KMS-11 (cell line): ENCODE results near the gene ZCCHC18.
A peak's percentile ranks its signal among the peaks of the same experiment; 100 is the strongest.

Experiments used
- H2AFZ ChIP-seq: fragments of 200-600 bp; sonication (generic); 2 replicates; pipeline ENCODE4 v1.6.1; 2016; ENCODE audit warnings: antibody characterized with exemption, mixed run types, low read depth
- H3K27ac ChIP-seq: fragments of 200-600 bp; sonication (generic); 2 replicates; pipeline ENCODE4 v1.6.1; 2016; ENCODE audit warnings: mild to moderate bottlenecking, mixed run types
- H3K27me3 ChIP-seq: fragments of 200-600 bp; sonication (generic); 2 replicates; pipeline ENCODE4 v1.6.1; 2017; ENCODE audit warnings: mild to moderate bottlenecking, low read depth, mixed run types, moderate library complexity; ENCODE audit not compliant: insufficient read depth
- H3K36me3 ChIP-seq: fragments of 200-600 bp; sonication (generic); 2 replicates; pipeline ENCODE4 v1.6.1; 2017; ENCODE audit warnings: mild to moderate bottlenecking, mixed run types; ENCODE audit not compliant: insufficient read depth
- H3K4me1 ChIP-seq: fragments of 200-600 bp; sonication (generic); 2 replicates; pipeline ENCODE4 v1.6.1; 2016; ENCODE audit warnings: mild to moderate bottlenecking, low read depth, mixed run types; ENCODE audit not compliant: poor library complexity, severe bottlenecking
- H3K4me2 ChIP-seq: fragments of 200-600 bp; sonication (generic); 2 replicates; pipeline ENCODE4 v1.7.0; 2016; ENCODE audit warnings: mild to moderate bottlenecking, mixed run types
- H3K4me3 ChIP-seq: fragments of 200-600 bp; sonication (generic); IDR thresholded peaks from 2 replicates; pipeline ENCODE4 v1.6.1; 2017; ENCODE audit warnings: low read depth, low read length, mixed read lengths; ENCODE audit not compliant: insufficient read depth
- H3K79me2 ChIP-seq: fragments of 200-600 bp; sonication (generic); 2 replicates; pipeline ENCODE4 v1.6.1; 2016; ENCODE audit warnings: low read depth, mixed run types; ENCODE audit not compliant: insufficient read depth
- H3K9ac ChIP-seq: fragments of 200-600 bp; sonication (generic); 2 replicates; pipeline ENCODE4 v1.6.1; 2016; ENCODE audit warnings: mild to moderate bottlenecking, mixed run types
- H4K20me1 ChIP-seq: fragments of 200-600 bp; sonication (generic); 2 replicates; pipeline ENCODE4 v1.6.1; 2016; ENCODE audit warnings: mild to moderate bottlenecking, mixed run types; ENCODE audit not compliant: insufficient read depth
- TF ChIP-seq, protein P1 (sequence below): fragments of 200-600 bp; sonication (generic); conservative IDR thresholded peaks from 2 replicates; pipeline ENCODE4 v1.6.1; 2017; ENCODE audit warnings: low read depth, mild to moderate bottlenecking, antibody characterized with exemption, low read length, moderate library complexity, mixed read lengths

ZCCHC18 gene

DNA sequence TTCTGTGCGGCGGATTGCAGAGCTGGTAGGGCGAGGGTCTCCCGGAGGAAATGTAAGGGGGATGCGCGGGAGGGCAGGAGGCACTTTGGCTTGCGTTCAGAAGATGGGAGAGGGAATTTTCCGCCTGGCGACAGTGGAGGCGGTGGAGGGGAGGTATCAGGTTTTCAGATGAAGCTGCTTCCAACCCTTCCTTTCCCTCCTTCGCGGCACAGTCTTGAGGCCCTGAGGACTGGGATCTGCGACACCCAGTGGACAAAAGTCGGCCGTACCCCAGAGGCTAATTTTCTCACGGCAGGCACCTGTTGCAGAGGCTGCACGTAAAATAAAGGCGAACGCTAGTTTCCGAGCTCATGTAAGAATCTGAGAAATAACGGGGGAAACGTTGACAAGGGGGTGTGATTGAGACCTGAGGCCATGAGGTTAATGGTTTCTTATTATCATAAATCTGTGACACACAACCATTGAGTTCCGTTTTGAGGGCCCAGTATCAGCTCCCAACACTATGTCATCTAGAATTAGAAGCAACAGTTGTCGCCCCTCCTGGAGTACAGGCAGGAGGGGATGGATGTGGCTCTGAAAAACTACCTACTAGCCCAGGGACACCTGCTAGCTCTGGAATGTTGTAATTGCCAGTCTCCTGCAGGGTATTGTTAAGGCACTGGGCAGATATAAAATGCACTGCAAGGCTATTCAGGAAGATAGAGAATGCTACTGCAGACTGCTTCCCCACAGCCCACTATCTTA lies 1.1 kb downstream of the ZCCHC18 start:
- no peak overlapping the region for H3K4me3 ChIP-seq
- no peaks in the 10 kb centered on the region for H3K36me3 ChIP-seq
- no peaks in the 10 kb centered on the region for H4K20me1 ChIP-seq
- H3K27me3 ChIP-seq, result no peaks in the 10 kb centered on the region
- peak overlapping the region; percentile 69; the same call in 1 of the 2 replicates for H2AFZ ChIP-seq
- TF ChIP-seq, protein P1, sequence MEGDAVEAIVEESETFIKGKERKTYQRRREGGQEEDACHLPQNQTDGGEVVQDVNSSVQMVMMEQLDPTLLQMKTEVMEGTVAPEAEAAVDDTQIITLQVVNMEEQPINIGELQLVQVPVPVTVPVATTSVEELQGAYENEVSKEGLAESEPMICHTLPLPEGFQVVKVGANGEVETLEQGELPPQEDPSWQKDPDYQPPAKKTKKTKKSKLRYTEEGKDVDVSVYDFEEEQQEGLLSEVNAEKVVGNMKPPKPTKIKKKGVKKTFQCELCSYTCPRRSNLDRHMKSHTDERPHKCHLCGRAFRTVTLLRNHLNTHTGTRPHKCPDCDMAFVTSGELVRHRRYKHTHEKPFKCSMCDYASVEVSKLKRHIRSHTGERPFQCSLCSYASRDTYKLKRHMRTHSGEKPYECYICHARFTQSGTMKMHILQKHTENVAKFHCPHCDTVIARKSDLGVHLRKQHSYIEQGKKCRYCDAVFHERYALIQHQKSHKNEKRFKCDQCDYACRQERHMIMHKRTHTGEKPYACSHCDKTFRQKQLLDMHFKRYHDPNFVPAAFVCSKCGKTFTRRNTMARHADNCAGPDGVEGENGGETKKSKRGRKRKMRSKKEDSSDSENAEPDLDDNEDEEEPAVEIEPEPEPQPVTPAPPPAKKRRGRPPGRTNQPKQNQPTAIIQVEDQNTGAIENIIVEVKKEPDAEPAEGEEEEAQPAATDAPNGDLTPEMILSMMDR, result peak; percentile 52
- peaks cover 25% of the 10 kb centered on the region for H3K4me1 ChIP-seq
- H3K9ac ChIP-seq, result peak overlapping the region; percentile 85; the same call in 1 of the 2 replicates
- H3K79me2 ChIP-seq, result peaks cover 7% of the 10 kb centered on the region; the same call in 1 of the 2 replicates
- peak overlapping the region; percentile 71 for H3K4me2 ChIP-seq
- peak overlapping the region; percentile 79; the same call in 1 of the 2 replicates for H3K27ac ChIP-seq

GRCh38 chrX:104117759-104118158 lies 5.4 kb downstream of the ZCCHC18 start:
- Histone ChIP-seq H3K27ac (no peak overlapping the region), H3K4me2 (no peak overlapping the region), H3K36me3 (no peaks in the 10 kb centered on the region), H3K4me3 (no peak overlapping the region), H3K4me1 (peaks cover 5% of the 10 kb centered on the region), H3K79me2 (no peaks in the 10 kb centered on the region), H3K27me3 (no peaks in the 10 kb centered on the region), H2AFZ (no peak overlapping the region), H3K9ac (no peak overlapping the region), H4K20me1 (no peaks in the 10 kb centered on the region)
- TF ChIP-seq, protein P1, result no peak

- no peak overlapping the region for H3K4me2 ChIP-seq
- TF ChIP-seq, protein P1, result no peak
- H3K9ac ChIP-seq, result no peak overlapping the region
- no peak overlapping the region for H3K4me3 ChIP-seq
- peaks cover 5% of the 10 kb centered on the region for H3K4me1 ChIP-seq
- H4K20me1 ChIP-seq, result no peaks in the 10 kb centered on the region
- no peaks in the 10 kb centered on the region for H3K27me3 ChIP-seq
- H3K79me2 ChIP-seq, result no peaks in the 10 kb centered on the region
- H2AFZ ChIP-seq, result no peak overlapping the region
- no peaks in the 10 kb centered on the region for H3K36me3 ChIP-seq
- H3K27ac ChIP-seq, result no peak overlapping the region
Observed at GRCh38 chrX:104118765-104119164, 6.4 kb downstream of the ZCCHC18 start.

DNA sequence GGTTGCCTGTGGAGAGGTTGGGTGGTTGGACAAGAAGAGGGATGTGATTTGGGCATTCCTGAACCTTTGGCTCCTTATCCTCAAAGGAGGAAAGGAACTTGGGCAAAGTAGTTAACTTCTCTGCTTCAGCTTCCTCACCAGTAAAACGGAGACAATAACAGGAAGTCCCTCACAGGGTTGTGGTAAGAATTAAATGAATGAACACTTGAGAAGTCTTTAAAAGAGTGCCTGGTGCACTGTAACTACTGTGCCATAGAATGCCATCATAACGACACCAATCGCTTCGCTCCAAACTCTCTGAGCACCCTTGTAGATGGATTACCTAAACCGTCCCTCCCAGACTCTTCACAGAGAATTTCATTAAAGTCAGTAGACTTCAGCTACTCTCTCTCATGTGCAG lies 10.5 kb downstream of the ZCCHC18 start:
- no peak overlapping the region for H3K27ac ChIP-seq
- H3K79me2 ChIP-seq, result no peaks in the 10 kb centered on the region
- no peaks in the 10 kb centered on the region for H4K20me1 ChIP-seq
- no peak overlapping the region for H3K4me2 ChIP-seq
- H3K4me1 ChIP-seq, result peaks cover 5% of the 10 kb centered on the region
- no peak overlapping the region for H3K4me3 ChIP-seq
- no peak overlapping the region for H2AFZ ChIP-seq
- H3K36me3 ChIP-seq, result no peaks in the 10 kb centered on the region
- H3K27me3 ChIP-seq, result no peaks in the 10 kb centered on the region
- H3K9ac ChIP-seq, result no peak overlapping the region
- TF ChIP-seq, protein P1, result no peak
